AG04450 (cell line): ENCODE data around the gene ALG12. TPM values are rescaled to one million over a fixed set of nuclear protein-coding genes. Genes with fewer than 3 reads are reported as not detected.

Source experiments
- CTCF ChIA-PET: fragments of 300-600, 350-600 bp; formaldehyde crosslinking; extraction: SDS; loops from one replicate; lab custom pipeline; 2022; ENCODE audit warnings: antibody characterized with exemption, inconsistent platforms; lab: Charles Lee
- POLR2A ChIA-PET: fragments of 350-600 bp; formaldehyde crosslinking; extraction: SDS; loops from one replicate; lab custom pipeline; 2021; ENCODE audit warnings: antibody characterized with exemption, inconsistent platforms; lab: Yijun Ruan, JAX
- DNase-seq: peaks from one replicate; pipeline ENCODE4 v3.0.0-alpha.2; 2011; ENCODE audit warnings: low read depth, low spot score
- H3K27ac ChIP-seq: one replicate; pipeline ENCODE4 v1.5.1; 2012; ENCODE audit warnings: low read depth, low read length, control low read depth
- H3K27me3 ChIP-seq: one replicate; pipeline ENCODE4 v1.6.0; 2012; ENCODE audit warnings: low read length; ENCODE audit not compliant: control insufficient read depth, insufficient read depth
- H3K4me3 ChIP-seq: 2 replicates; pipeline ENCODE4 v1.5.1; 2011; ENCODE audit warnings: mild to moderate bottlenecking, low read depth, low read length, control low read depth
- H3K9me3 ChIP-seq: 2 replicates; pipeline ENCODE4 v1.5.1; 2012; ENCODE audit warnings: low read length; ENCODE audit not compliant: control insufficient read depth, insufficient read depth
- CTCF ChIP-seq: IDR thresholded peaks from 2 replicates; pipeline ENCODE4 v1.5.1; 2011; ENCODE audit warnings: low read depth, low read length, control low read depth, inconsistent platforms
- polyA plus RNA-seq: library from polyadenylated mRNA; depleted of rRNA; stranded (reverse); fragments of >200 nt; gene quantifications from 2 replicates; pipeline ENCODE4 v1.2.3, GENCODE V29; 2011

The ALG12 gene
- polyA plus RNA-seq, 1 experiment = 5.6 TPM

- CTCF ChIA-PET = no interaction called here
- no peak overlapping the region for H3K4me3 ChIP-seq
- no peaks in the 10 kb centered on the region for H3K27me3 ChIP-seq
- POLR2A ChIA-PET = no interaction called here
- peaks cover 50% of the 10 kb centered on the region for H3K9me3 ChIP-seq
- no peak overlapping the region for H3K27ac ChIP-seq
- no peak for TF ChIP-seq CTCF
- no peak for DNase-seq
Measured at GRCh38 chr22:49889071-49889470, 29.2 kb downstream of the ALG12 start.

- no peak for TF ChIP-seq CTCF
- Histone ChIP-seq H3K4me3 (no peak overlapping the region), H3K27me3 (no peaks in the 10 kb centered on the region), H3K27ac (no peak overlapping the region), H3K9me3 (peaks cover 55% of the 10 kb centered on the region)
- CTCF ChIA-PET = interaction anchor here (1.2 kb wide), 1 partner anchor 33 kb away, joined by 3 read pairs; no protein-coding TSS in a partner anchor
- POLR2A ChIA-PET = no interaction called here
- no peak for DNase-seq
Measured at GRCh38 chr22:49887702-49888101, 30.5 kb downstream of the ALG12 start.

GRCh38 chr22:49887064-49887451, 31.2 kb downstream of the ALG12 start:
- Histone ChIP-seq H3K27ac (no peak overlapping the region), H3K9me3 (peaks cover 55% of the 10 kb centered on the region), H3K27me3 (no peaks in the 10 kb centered on the region), H3K4me3 (no peak overlapping the region)
- ChIA-PET POLR2A (no interaction called here), CTCF (interaction anchor here (1.2 kb wide), 1 partner anchor 32 kb away, joined by 3 read pairs; no protein-coding TSS in a partner anchor)
- no peak for DNase-seq
- TF ChIP-seq CTCF = no peak

GRCh38 chr22:49886346-49887063, 31.7 kb downstream of the ALG12 start:
- no peaks in the 10 kb centered on the region for H3K27me3 ChIP-seq
- H3K27ac ChIP-seq = no peak overlapping the region
- no peak for TF ChIP-seq CTCF
- no peak for DNase-seq
- POLR2A ChIA-PET = no interaction called here
- H3K4me3 ChIP-seq = no peak overlapping the region
- peaks cover 55% of the 10 kb centered on the region for H3K9me3 ChIP-seq
- CTCF ChIA-PET = no interaction called here

- no peaks in the 10 kb centered on the region for H3K27me3 ChIP-seq
- ChIA-PET CTCF (no interaction called here), POLR2A (no interaction called here)
- H3K27ac ChIP-seq = no peak overlapping the region
- no peak for TF ChIP-seq CTCF
- peaks cover 52% of the 10 kb centered on the region for H3K9me3 ChIP-seq
- DNase-seq = no peak
- H3K4me3 ChIP-seq = no peak overlapping the region
Measured at GRCh38 chr22:49885881-49886280, 32.4 kb downstream of the ALG12 start.
